Calu3 (cell line): Measurements from ENCODE around the gene TMEM147. TPM values are rescaled to one million over a fixed set of nuclear protein-coding genes. Genes with fewer than 3 reads are reported as not detected.

Source experiments
- BruUV-seq: library from RNA; stranded (reverse); fragments of 400-500 nt; replicated peaks from 2 replicates; lab custom pipeline; 2021; lab: Mats Ljungman, UMichigan
- CTCF ChIA-PET: fragments of 300-600 bp; sonication (Branson Sonifier 250); formaldehyde crosslinking; loops from one replicate; lab custom pipeline; 2022; ENCODE audit warnings: antibody characterized with exemption; lab: Charles Lee
- DNase-seq: peaks from one replicate; pipeline ENCODE4 v3.0.0; 2022
- H3K27ac Mint-ChIP-seq: one replicate; pipeline ENCODE4 v1.8.0; 2022; ENCODE audit warnings: mixed read lengths; ENCODE audit not compliant: unreplicated experiment
- H3K27me3 Mint-ChIP-seq: one replicate; pipeline ENCODE4 v1.8.0; 2022; ENCODE audit warnings: mixed read lengths; ENCODE audit not compliant: unreplicated experiment
- H3K36me3 Mint-ChIP-seq: one replicate; pipeline ENCODE4 v1.8.0; 2022; ENCODE audit warnings: mild to moderate bottlenecking, moderate library complexity, mixed read lengths; ENCODE audit not compliant: insufficient read depth, unreplicated experiment
- H3K4me1 Mint-ChIP-seq: one replicate; pipeline ENCODE4 v1.8.0; 2022; ENCODE audit warnings: mild to moderate bottlenecking, low read depth, mixed read lengths; ENCODE audit not compliant: unreplicated experiment
- H3K4me3 Mint-ChIP-seq: one replicate; pipeline ENCODE4 v1.8.0; 2022; ENCODE audit warnings: mild to moderate bottlenecking, low read depth, moderate library complexity, mixed read lengths; ENCODE audit not compliant: unreplicated experiment
- H3K9me3 Mint-ChIP-seq: one replicate; pipeline ENCODE4 v1.8.0; 2022; ENCODE audit warnings: low read depth, mixed read lengths; ENCODE audit not compliant: unreplicated experiment
- intact Hi-C: fragments of 100-400 bp; cut with micrococcal nuclease; formaldehyde crosslinking; loops from one replicate; pipeline ENCODE4 v1.10.0; 2022; ENCODE audit not compliant: unreplicated experiment
- total RNA-seq: library from RNA; stranded (reverse); gene quantifications from 2 replicates; pipeline ENCODE4 v1.2.3, GENCODE V29; 2022
- TF ChIP-seq, protein P1 (sequence below): fragments of 200-600 bp; IDR thresholded peaks from one replicate; pipeline ENCODE4 v1.8.0; 2022; ENCODE audit warnings: antibody characterized with exemption; ENCODE audit not compliant: unreplicated experiment

TMEM147 gene
- total RNA-seq, 1 experiment from 2014 or later: 118 TPM

DNA sequence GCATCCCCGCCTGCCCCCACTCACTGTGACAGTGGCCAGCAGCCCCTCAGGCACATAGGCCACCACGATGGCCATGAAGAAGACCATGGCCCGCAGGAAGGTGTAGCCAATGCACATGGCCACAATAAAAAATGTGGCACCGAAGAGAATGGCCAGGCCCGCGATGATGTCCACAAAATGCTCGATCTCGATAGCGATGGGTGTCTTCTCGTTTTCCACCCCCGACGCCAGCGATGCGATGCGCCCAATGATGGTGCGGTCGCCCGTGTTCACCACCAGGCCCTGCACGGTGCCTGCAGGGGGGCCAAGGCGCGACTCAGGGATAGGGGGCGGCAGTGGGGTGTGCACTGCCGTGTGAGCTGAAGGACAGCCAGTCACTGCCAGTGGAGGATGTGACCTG lies 14.4 kb downstream of the TMEM147 start:
- BruUV-seq: no TSS peak
- DNase-seq: no peak
- Mint-ChIP-seq H3K27ac (no peak overlapping the region), H3K9me3 (no peaks in the 10 kb centered on the region), H3K4me1 (no peaks in the 10 kb centered on the region), H3K4me3 (no peak overlapping the region), H3K36me3 (no peaks in the 10 kb centered on the region), H3K27me3 (peaks cover 80% of the 10 kb centered on the region)
- CTCF ChIA-PET: no interaction called here
- TF ChIP-seq, protein P1, sequence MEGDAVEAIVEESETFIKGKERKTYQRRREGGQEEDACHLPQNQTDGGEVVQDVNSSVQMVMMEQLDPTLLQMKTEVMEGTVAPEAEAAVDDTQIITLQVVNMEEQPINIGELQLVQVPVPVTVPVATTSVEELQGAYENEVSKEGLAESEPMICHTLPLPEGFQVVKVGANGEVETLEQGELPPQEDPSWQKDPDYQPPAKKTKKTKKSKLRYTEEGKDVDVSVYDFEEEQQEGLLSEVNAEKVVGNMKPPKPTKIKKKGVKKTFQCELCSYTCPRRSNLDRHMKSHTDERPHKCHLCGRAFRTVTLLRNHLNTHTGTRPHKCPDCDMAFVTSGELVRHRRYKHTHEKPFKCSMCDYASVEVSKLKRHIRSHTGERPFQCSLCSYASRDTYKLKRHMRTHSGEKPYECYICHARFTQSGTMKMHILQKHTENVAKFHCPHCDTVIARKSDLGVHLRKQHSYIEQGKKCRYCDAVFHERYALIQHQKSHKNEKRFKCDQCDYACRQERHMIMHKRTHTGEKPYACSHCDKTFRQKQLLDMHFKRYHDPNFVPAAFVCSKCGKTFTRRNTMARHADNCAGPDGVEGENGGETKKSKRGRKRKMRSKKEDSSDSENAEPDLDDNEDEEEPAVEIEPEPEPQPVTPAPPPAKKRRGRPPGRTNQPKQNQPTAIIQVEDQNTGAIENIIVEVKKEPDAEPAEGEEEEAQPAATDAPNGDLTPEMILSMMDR: no peak
- intact Hi-C loops: no loop called here

DNA sequence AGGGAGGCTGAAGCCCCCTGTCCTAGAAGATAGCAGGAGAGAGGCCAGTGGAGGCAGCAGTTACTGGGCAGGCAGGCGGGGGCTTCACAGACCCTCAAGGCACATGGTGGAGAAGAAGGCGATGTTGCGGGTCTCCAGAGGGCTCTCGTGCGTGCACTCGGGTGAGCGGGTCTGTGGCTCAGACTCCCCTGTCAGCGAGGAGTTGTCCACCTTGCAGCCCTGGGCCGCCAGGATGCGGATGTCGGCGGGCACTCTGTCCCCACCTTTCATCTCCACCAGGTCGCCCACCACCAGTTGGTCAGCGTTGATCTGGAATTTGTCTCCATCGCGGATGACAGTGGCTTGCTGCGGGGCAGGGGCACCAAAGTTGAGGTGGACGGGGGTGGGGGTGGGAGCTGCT lies 14.8 kb downstream of the TMEM147 start:
- CTCF ChIA-PET: no interaction called here
- no peak overlapping the region for H3K4me3 Mint-ChIP-seq
- H3K9me3 Mint-ChIP-seq: no peaks in the 10 kb centered on the region
- TF ChIP-seq, protein P1: no peak
- no peak for DNase-seq
- H3K27ac Mint-ChIP-seq: no peak overlapping the region
- H3K36me3 Mint-ChIP-seq: no peaks in the 10 kb centered on the region
- BruUV-seq: no TSS peak
- H3K27me3 Mint-ChIP-seq: peaks cover 80% of the 10 kb centered on the region
- no peaks in the 10 kb centered on the region for H3K4me1 Mint-ChIP-seq
- intact Hi-C loops: no loop called here

DNA sequence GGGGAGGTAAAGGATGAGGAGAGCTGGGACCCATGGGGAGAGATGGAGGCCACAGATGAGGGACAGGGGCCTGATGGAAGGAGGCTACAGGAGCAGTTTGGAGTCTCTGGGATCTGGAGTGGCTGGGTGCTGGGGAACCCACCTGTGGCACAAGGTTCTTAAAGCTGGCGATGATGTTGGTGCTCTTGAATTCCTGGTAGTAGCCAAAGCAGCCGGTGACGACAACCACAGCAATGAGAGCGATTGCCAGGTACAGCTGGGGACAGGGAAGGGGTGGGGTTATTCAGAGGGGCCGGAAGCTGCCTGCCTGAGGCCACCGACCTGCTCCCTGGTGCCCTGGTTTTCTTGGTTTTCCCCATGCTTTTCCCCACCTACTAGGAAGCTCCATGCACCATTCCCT lies 15.3 kb downstream of the TMEM147 start:
- H3K27ac Mint-ChIP-seq: no peak overlapping the region
- H3K36me3 Mint-ChIP-seq: no peaks in the 10 kb centered on the region
- TF ChIP-seq, protein P1: no peak
- H3K4me1 Mint-ChIP-seq: no peaks in the 10 kb centered on the region
- peaks cover 80% of the 10 kb centered on the region for H3K27me3 Mint-ChIP-seq
- H3K9me3 Mint-ChIP-seq: no peaks in the 10 kb centered on the region
- intact Hi-C loops: no loop called here
- CTCF ChIA-PET: interaction anchor here (0.6 kb wide), 1 partner anchor 112 kb away, joined by 3 read pairs; no protein-coding TSS in a partner anchor
- DNase-seq: no peak
- no peak overlapping the region for H3K4me3 Mint-ChIP-seq
- BruUV-seq: no TSS peak

DNA sequence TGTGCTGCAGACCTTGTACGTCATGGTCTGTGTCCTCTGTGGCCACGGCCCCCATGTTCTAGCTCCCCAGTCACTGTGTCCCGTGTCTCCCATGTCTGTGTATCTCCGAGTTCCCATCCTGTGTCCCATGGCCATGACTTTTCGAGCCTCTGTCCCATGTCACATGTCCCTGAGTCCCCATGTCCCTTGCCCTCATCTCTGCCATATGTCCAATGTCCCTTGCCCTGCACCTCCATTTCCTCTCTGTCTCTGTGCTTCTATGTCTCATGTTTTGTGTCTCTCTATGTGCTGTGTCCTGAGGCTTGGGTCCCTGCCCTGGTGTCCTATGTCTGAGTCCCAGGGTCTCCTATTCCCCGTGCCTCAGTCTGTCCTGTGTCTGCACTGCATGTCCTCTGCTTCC lies 16.0 kb downstream of the TMEM147 start:
- H3K4me1 Mint-ChIP-seq: no peaks in the 10 kb centered on the region

More for the DNA sequence above, 16.0 kb downstream of the TMEM147 start:
- BruUV-seq: no TSS peak
- TF ChIP-seq, protein P1: no peak
- Mint-ChIP-seq H3K27me3 (peaks cover 77% of the 10 kb centered on the region), H3K4me3 (no peak overlapping the region), H3K9me3 (no peaks in the 10 kb centered on the region), H3K27ac (no peak overlapping the region), H3K36me3 (no peaks in the 10 kb centered on the region)
- CTCF ChIA-PET: interaction anchor here (0.6 to 0.7 kb wide), 2 partner anchors 10 to 113 kb away, joined by 3 read pairs; no protein-coding TSS in a partner anchor
- no peak for DNase-seq
- intact Hi-C loops: no loop called here
